Dendritic cell treated with granulocyte-macrophage colony-stimulating factor and Interleukin-4, amounts not matched to agents 40 ng/mL and 50 ng/mL, for 4 days (primary cell): Measurements from ENCODE around the gene LINS1.
A peak's percentile ranks its signal among the peaks of the same experiment; 100 is the strongest.

Experiments used
- H3K27ac Mint-ChIP-seq: one replicate; pipeline ENCODE4 v1.8.0; 2022; ENCODE audit warnings: mild to moderate bottlenecking, mixed read lengths
- H3K27me3 Mint-ChIP-seq: one replicate; pipeline ENCODE4 v1.8.0; 2022; ENCODE audit warnings: mild to moderate bottlenecking, mixed read lengths
- H3K36me3 Mint-ChIP-seq: one replicate; pipeline ENCODE4 v1.8.0; 2022; ENCODE audit warnings: low read depth, mixed read lengths
- H3K4me1 Mint-ChIP-seq: one replicate; pipeline ENCODE4 v1.8.0; 2022; ENCODE audit warnings: low read depth, mixed read lengths
- H3K4me3 Mint-ChIP-seq: one replicate; pipeline ENCODE4 v1.8.0; 2022; ENCODE audit warnings: mild to moderate bottlenecking, moderate library complexity, mixed read lengths
- H3K9me3 Mint-ChIP-seq: one replicate; pipeline ENCODE4 v1.8.0; 2022; ENCODE audit warnings: mixed read lengths
- intact Hi-C: fragments of 100-400 bp; cut with micrococcal nuclease; formaldehyde crosslinking; loops from one replicate; pipeline ENCODE4 v1.15.0; 2022

Gene LINS1

GRCh38 chr15:100627789-100628395 lies 25.9 kb upstream of the LINS1 start:
- Mint-ChIP-seq H3K36me3 (peaks cover 49% of the 10 kb centered on the region), H3K9me3 (no peaks in the 10 kb centered on the region), H3K27me3 (no peaks in the 10 kb centered on the region), H3K27ac (no peak overlapping the region), H3K4me1 (peaks cover 4% of the 10 kb centered on the region), H3K4me3 (no peak overlapping the region)
- intact Hi-C loops, result loop anchor here (1.0 to 2.0 kb wide), 2 partner anchors 245 to 381 kb away; no protein-coding TSS in a partner anchor

- H3K4me1 Mint-ChIP-seq, result peaks cover 15% of the 10 kb centered on the region
- H3K27me3 Mint-ChIP-seq, result no peaks in the 10 kb centered on the region
- H3K27ac Mint-ChIP-seq, result no peak overlapping the region
Measured at GRCh38 chr15:100623301-100623700, 21.3 kb upstream of the LINS1 start.

GRCh38 chr15:100616700-100617099 lies 14.7 kb upstream of the LINS1 start:
- H3K36me3 Mint-ChIP-seq, result peaks cover 80% of the 10 kb centered on the region
- H3K27me3 Mint-ChIP-seq, result no peaks in the 10 kb centered on the region
- no peaks in the 10 kb centered on the region for H3K9me3 Mint-ChIP-seq
- intact Hi-C loops, result no loop called here
- no peak overlapping the region for H3K27ac Mint-ChIP-seq
- peaks cover 12% of the 10 kb centered on the region for H3K4me1 Mint-ChIP-seq
- no peak overlapping the region for H3K4me3 Mint-ChIP-seq

More at GRCh38 chr15:100623301-100623700, 21.3 kb upstream of the LINS1 start:
- Mint-ChIP-seq H3K9me3 (no peaks in the 10 kb centered on the region), H3K4me3 (no peak overlapping the region), H3K36me3 (peaks cover 36% of the 10 kb centered on the region)
- intact Hi-C loops, result loop anchor here (5.0 kb wide), 1 partner anchor 369 kb away; no protein-coding TSS in a partner anchor

GRCh38 chr15:100615801-100616200 lies 13.8 kb upstream of the LINS1 start:
- Mint-ChIP-seq H3K27ac (no peak overlapping the region), H3K9me3 (no peaks in the 10 kb centered on the region), H3K36me3 (peaks cover 83% of the 10 kb centered on the region), H3K4me3 (no peak overlapping the region), H3K27me3 (no peaks in the 10 kb centered on the region), H3K4me1 (peaks cover 9% of the 10 kb centered on the region)
- intact Hi-C loops, result no loop called here

GRCh38 chr15:100614918-100615317 lies 12.9 kb upstream of the LINS1 start:
- no peaks in the 10 kb centered on the region for H3K9me3 Mint-ChIP-seq
- peaks cover 9% of the 10 kb centered on the region for H3K4me1 Mint-ChIP-seq
- H3K36me3 Mint-ChIP-seq, result peaks cover 82% of the 10 kb centered on the region
- no peak overlapping the region for H3K27ac Mint-ChIP-seq
- H3K4me3 Mint-ChIP-seq, result no peak overlapping the region
- intact Hi-C loops, result no loop called here
- no peaks in the 10 kb centered on the region for H3K27me3 Mint-ChIP-seq

- intact Hi-C loops, result no loop called here
- peaks cover 9% of the 10 kb centered on the region for H3K4me1 Mint-ChIP-seq
- H3K9me3 Mint-ChIP-seq, result no peaks in the 10 kb centered on the region
- no peak overlapping the region for H3K4me3 Mint-ChIP-seq
- no peak overlapping the region for H3K27ac Mint-ChIP-seq
- H3K36me3 Mint-ChIP-seq, result peaks cover 82% of the 10 kb centered on the region
- H3K27me3 Mint-ChIP-seq, result no peaks in the 10 kb centered on the region
Measured at GRCh38 chr15:100614336-100614735, 12.4 kb upstream of the LINS1 start.

GRCh38 chr15:100613208-100613607 lies 11.2 kb upstream of the LINS1 start:
- Mint-ChIP-seq H3K4me1 (peaks cover 9% of the 10 kb centered on the region), H3K4me3 (no peak overlapping the region), H3K27me3 (no peaks in the 10 kb centered on the region), H3K9me3 (no peaks in the 10 kb centered on the region), H3K36me3 (peaks cover 81% of the 10 kb centered on the region), H3K27ac (no peak overlapping the region)
- intact Hi-C loops, result no loop called here

GRCh38 chr15:100612539-100612938 lies 10.6 kb upstream of the LINS1 start:
- intact Hi-C loops, result no loop called here
- Mint-ChIP-seq H3K36me3 (peaks cover 86% of the 10 kb centered on the region), H3K27ac (no peak overlapping the region), H3K4me3 (no peak overlapping the region), H3K4me1 (peaks cover 9% of the 10 kb centered on the region), H3K9me3 (no peaks in the 10 kb centered on the region), H3K27me3 (no peaks in the 10 kb centered on the region)

GRCh38 chr15:100602823-100603393 lies 924 bp upstream of the LINS1 start:
- peaks cover 25% of the 10 kb centered on the region for H3K4me1 Mint-ChIP-seq
- H3K36me3 Mint-ChIP-seq, result peaks cover 36% of the 10 kb centered on the region
- no peaks in the 10 kb centered on the region for H3K27me3 Mint-ChIP-seq
- no peak overlapping the region for H3K27ac Mint-ChIP-seq
- H3K9me3 Mint-ChIP-seq, result no peaks in the 10 kb centered on the region
- intact Hi-C loops, result loop anchor here (1.0 to 5.0 kb wide), 2 partner anchors 253 to 674 kb away; partner anchors contain the start of gene SELENOS
- H3K4me3 Mint-ChIP-seq, result no peak overlapping the region

- peaks cover 38% of the 10 kb centered on the region for H3K4me1 Mint-ChIP-seq
- intact Hi-C loops, result loop anchor here (1.0 to 5.0 kb wide), 2 partner anchors 251 to 676 kb away; partner anchors contain the start of gene SELENOS
- no peak overlapping the region for H3K4me3 Mint-ChIP-seq
- no peaks in the 10 kb centered on the region for H3K9me3 Mint-ChIP-seq
- no peaks in the 10 kb centered on the region for H3K27me3 Mint-ChIP-seq
- no peak overlapping the region for H3K27ac Mint-ChIP-seq
- peaks cover 29% of the 10 kb centered on the region for H3K36me3 Mint-ChIP-seq
Measured at GRCh38 chr15:100601617-100602063, 344 bp downstream of the LINS1 start.

- intact Hi-C loops, result loop anchor here (5.0 kb wide), 1 partner anchor 676 kb away; the partner anchor contains the start of gene SELENOS
Measured at GRCh38 chr15:100601163-100601562, 821 bp downstream of the LINS1 start.

GRCh38 chr15:100598655-100599054 lies 3.3 kb downstream of the LINS1 start:
- intact Hi-C loops, result no loop called here
- Mint-ChIP-seq H3K9me3 (no peaks in the 10 kb centered on the region), H3K27me3 (no peaks in the 10 kb centered on the region), H3K4me1 (peaks cover 40% of the 10 kb centered on the region), H3K27ac (peak overlapping the region; percentile 66), H3K36me3 (peaks cover 28% of the 10 kb centered on the region), H3K4me3 (no peak overlapping the region)

More at GRCh38 chr15:100601163-100601562, 821 bp downstream of the LINS1 start:
- Mint-ChIP-seq H3K36me3 (peaks cover 24% of the 10 kb centered on the region), H3K27me3 (no peaks in the 10 kb centered on the region), H3K4me3 (no peak overlapping the region), H3K27ac (no peak overlapping the region), H3K4me1 (peaks cover 40% of the 10 kb centered on the region), H3K9me3 (no peaks in the 10 kb centered on the region)

GRCh38 chr15:100597862-100598261 lies 4.1 kb downstream of the LINS1 start:
- Mint-ChIP-seq H3K36me3 (peaks cover 24% of the 10 kb centered on the region), H3K4me3 (no peak overlapping the region), H3K4me1 (peaks cover 32% of the 10 kb centered on the region), H3K9me3 (no peaks in the 10 kb centered on the region), H3K27ac (peak overlapping the region; percentile 62), H3K27me3 (no peaks in the 10 kb centered on the region)
- intact Hi-C loops, result no loop called here

GRCh38 chr15:100596792-100597191 lies 5.2 kb downstream of the LINS1 start:
- no peak overlapping the region for H3K4me3 Mint-ChIP-seq
- H3K27ac Mint-ChIP-seq, result peak overlapping the region; percentile 20
- intact Hi-C loops, result no loop called here
- peaks cover 7% of the 10 kb centered on the region for H3K9me3 Mint-ChIP-seq
- peaks cover 31% of the 10 kb centered on the region for H3K4me1 Mint-ChIP-seq
- H3K27me3 Mint-ChIP-seq, result no peaks in the 10 kb centered on the region
- H3K36me3 Mint-ChIP-seq, result peaks cover 26% of the 10 kb centered on the region
